C4-2B (cell line): ENCODE results near the gene IRAK3.
A peak's percentile ranks its signal among the peaks of the same experiment; 100 is the strongest.

Source experiments
- H3K27ac ChIP-seq: fragments of 450-650 bp; 2 replicates; pipeline ENCODE4 v1.5.1; 2017
- CTCF ChIP-seq: fragments of 450-650 bp; conservative IDR thresholded peaks from 2 replicates; pipeline ENCODE4 v1.5.1; 2017; ENCODE audit warnings: mild to moderate bottlenecking
- ZFX ChIP-seq: fragments of 450-650 bp; IDR thresholded peaks from 2 replicates; pipeline ENCODE4 v1.6.1; 2017

IRAK3 gene

GRCh38 chr12:66270613-66271012 lies 81.6 kb downstream of the IRAK3 start:
- TF ChIP-seq ZFX (no peak), CTCF (no peak)
- H3K27ac ChIP-seq, result no peak overlapping the region

GRCh38 chr12:66272650-66273049 lies 83.6 kb downstream of the IRAK3 start:
- TF ChIP-seq CTCF, result no peak
- no peak for TF ChIP-seq ZFX
- no peak overlapping the region for H3K27ac ChIP-seq

- no peak overlapping the region for H3K27ac ChIP-seq
- TF ChIP-seq CTCF, result no peak
- no peak for TF ChIP-seq ZFX
Observed at GRCh38 chr12:66273147-66273546, 84.1 kb downstream of the IRAK3 start.

DNA sequence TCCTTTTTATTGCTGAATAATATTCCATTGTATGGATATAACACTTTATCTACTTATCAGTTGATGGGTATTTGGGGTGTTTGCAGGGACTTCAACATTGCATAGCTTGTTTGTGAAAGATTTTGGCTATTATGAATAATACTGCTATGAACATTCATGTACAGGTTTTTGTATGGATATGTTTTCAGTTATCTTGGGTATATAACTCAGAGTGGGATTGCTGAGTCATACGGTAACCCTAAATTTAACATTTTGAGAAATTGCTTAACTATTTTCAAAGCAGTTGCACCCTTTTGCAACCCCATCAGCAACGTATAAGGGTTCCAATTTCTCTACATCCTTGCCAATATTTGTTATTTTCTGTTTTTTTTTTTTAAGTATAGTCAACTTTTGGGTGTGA lies 86.0 kb downstream of the IRAK3 start:
- no peak overlapping the region for H3K27ac ChIP-seq
- TF ChIP-seq ZFX (no peak), CTCF (no peak)

DNA sequence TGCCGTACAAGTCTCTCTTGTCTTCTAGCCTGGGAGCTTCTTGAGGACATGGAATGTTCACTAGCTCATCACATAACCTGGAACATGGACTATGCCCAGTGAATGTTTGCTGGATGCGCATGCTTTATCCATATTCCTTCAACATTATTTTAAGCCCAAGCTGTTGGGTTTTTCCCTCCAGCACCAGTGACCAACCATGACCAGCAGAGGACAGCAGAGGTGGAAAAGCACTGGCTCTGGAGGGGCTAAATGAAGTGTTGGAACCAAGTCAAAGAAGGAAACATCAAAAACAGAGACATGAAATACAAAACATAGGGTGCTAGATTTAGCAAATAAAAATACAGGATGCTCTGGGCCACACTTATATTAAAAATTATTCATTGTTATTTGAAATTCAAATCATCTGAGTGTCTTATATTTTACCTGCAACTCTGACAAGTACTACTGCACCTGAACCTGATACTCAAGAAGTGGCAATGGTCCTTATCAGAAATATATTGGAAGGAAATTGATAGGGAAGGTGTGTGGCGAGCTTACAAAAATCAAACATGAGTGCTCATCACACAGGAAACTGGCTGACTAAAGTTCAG lies 90.2 kb downstream of the IRAK3 start:
- peak; percentile 54 for TF ChIP-seq CTCF
- TF ChIP-seq ZFX, result no peak
- H3K27ac ChIP-seq, result no peak overlapping the region

GRCh38 chr12:66280561-66280960 lies 91.5 kb downstream of the IRAK3 start:
- H3K27ac ChIP-seq, result no peak overlapping the region
- TF ChIP-seq ZFX (no peak), CTCF (no peak)

DNA sequence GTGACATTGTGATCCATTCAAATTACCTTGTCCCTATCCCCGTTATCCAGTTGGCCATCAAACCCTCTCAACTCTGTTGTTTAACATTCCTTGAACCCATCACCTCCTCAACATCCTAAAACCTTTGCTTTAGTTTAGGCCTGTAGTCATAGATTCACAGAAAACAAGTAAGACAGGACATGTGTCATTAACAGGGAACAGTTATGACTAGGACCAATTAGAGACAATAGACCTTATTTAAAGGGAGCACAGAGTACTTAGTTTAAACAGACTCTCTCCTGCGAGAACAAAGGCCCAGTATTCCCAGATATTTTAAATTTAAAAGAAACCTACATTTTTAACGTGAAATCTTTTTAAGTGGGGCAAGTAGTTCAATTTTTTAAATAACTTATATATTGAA lies 93.2 kb downstream of the IRAK3 start:
- H3K27ac ChIP-seq, result no peak overlapping the region
- TF ChIP-seq CTCF (no peak), ZFX (no peak)
